ENCODE data around the gene SLCO1B1.

DNA sequence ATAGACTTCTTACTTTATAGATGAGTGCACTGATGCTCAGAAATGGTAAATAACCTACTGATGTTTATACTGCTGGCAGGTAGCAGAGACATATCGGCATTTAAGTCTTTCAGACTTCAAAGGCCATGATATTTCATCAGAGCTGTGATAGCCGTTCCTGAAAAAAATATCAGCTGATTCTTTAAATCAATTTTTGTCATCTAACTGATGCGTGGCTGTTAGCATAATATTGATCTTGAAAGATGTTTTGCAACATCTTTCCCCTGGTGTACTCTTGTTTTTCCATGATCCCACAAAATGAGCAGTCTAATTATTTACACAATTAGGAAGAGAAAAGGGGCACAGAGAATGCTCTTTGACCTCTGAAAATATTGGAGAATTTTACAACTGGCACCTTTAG is 1.6 kb upstream of the SLCO1B1 start:
- TF ChIP-seq EZH2 (IDR thresholded peaks at IDR 0.05; ENCODE audit: insufficient read depth, low read length), result no peak
- TF ChIP-seq, protein P1, sequence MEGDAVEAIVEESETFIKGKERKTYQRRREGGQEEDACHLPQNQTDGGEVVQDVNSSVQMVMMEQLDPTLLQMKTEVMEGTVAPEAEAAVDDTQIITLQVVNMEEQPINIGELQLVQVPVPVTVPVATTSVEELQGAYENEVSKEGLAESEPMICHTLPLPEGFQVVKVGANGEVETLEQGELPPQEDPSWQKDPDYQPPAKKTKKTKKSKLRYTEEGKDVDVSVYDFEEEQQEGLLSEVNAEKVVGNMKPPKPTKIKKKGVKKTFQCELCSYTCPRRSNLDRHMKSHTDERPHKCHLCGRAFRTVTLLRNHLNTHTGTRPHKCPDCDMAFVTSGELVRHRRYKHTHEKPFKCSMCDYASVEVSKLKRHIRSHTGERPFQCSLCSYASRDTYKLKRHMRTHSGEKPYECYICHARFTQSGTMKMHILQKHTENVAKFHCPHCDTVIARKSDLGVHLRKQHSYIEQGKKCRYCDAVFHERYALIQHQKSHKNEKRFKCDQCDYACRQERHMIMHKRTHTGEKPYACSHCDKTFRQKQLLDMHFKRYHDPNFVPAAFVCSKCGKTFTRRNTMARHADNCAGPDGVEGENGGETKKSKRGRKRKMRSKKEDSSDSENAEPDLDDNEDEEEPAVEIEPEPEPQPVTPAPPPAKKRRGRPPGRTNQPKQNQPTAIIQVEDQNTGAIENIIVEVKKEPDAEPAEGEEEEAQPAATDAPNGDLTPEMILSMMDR (IDR thresholded peaks at IDR 0.05; ENCODE audit: insufficient read depth, low read depth, low read length), result no peak
